Measurements from ENCODE around the gene FUT6. TPM values are rescaled to one million over a fixed set of nuclear protein-coding genes. Genes with fewer than 3 reads are reported as not detected.

The FUT6 gene
- total RNA-seq, 2 donors from 2014 or later, result 3.6 to 12.2 TPM

- Histone ChIP-seq H3K4me1 (peaks cover 14% of the 10 kb centered on the region), H3K27me3 (no peaks in the 10 kb centered on the region), H3K27ac (no peak overlapping the region), H3K36me3 (replicated peaks in 1 of 2; ENCODE audit: insufficient read depth in 1 of 2, low read depth in 2 of 2) (no peaks in the 10 kb centered on the region), H3K4me3 (no peak overlapping the region), H3K9me3 (no peaks in the 10 kb centered on the region)
- DNase-seq (no peak), ATAC-seq (no peak)
- intact Hi-C loops (cut with DNase I), result no loop called here
- WGBS, 2 donors, result 90 to 94% methylated on average over 2 of the region's 2 CpGs
- TF ChIP-seq, protein P1, sequence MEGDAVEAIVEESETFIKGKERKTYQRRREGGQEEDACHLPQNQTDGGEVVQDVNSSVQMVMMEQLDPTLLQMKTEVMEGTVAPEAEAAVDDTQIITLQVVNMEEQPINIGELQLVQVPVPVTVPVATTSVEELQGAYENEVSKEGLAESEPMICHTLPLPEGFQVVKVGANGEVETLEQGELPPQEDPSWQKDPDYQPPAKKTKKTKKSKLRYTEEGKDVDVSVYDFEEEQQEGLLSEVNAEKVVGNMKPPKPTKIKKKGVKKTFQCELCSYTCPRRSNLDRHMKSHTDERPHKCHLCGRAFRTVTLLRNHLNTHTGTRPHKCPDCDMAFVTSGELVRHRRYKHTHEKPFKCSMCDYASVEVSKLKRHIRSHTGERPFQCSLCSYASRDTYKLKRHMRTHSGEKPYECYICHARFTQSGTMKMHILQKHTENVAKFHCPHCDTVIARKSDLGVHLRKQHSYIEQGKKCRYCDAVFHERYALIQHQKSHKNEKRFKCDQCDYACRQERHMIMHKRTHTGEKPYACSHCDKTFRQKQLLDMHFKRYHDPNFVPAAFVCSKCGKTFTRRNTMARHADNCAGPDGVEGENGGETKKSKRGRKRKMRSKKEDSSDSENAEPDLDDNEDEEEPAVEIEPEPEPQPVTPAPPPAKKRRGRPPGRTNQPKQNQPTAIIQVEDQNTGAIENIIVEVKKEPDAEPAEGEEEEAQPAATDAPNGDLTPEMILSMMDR (IDR thresholded peaks at IDR 0.05), result no peak
- TF ChIP-seq POLR2A (IDR thresholded peaks at IDR 0.05), result no peak
These were observed 22.3 kb downstream of the FUT6 start for GRCh38 chr19:5817218-5817617.

DNA sequence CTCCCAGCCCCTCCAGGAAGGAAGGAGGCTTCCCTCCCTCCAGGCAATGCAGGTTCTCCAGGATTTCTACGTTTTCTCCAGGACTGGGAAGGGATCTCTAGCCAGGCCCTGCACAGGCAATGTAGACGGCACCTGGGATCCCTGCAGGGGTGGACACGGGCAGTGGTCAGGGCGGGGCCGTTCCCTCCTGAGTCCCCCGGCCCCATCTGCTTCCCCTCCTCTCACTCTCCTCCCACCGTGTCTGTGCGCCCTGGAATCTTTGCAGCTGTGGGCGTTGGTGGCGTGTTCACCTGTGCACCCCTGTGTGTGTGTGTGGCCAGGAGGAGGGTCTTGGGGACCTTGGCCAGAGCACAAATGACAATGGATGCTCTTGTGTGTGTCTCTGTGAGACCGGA is 24.7 kb downstream of the FUT6 start:
- Histone ChIP-seq H3K4me1 (peaks cover 5% of the 10 kb centered on the region), H3K4me3 (no peak overlapping the region), H3K27me3 (no peaks in the 10 kb centered on the region), H3K9me3 (no peaks in the 10 kb centered on the region), H3K27ac (no peak overlapping the region), H3K36me3 (replicated peaks in 1 of 2; ENCODE audit: insufficient read depth in 1 of 2, low read depth in 2 of 2) (no peaks in the 10 kb centered on the region)
- 72 to 80% methylated on average over 8 to 10 of the region's 11 CpGs for WGBS, 2 donors
- intact Hi-C loops (cut with DNase I), result no loop called here
- no peak for DNase-seq
- TF ChIP-seq POLR2A (IDR thresholded peaks at IDR 0.05), result no peak
- TF ChIP-seq, protein P1 (IDR thresholded peaks at IDR 0.05), result no peak
- ATAC-seq, result no peak

DNA sequence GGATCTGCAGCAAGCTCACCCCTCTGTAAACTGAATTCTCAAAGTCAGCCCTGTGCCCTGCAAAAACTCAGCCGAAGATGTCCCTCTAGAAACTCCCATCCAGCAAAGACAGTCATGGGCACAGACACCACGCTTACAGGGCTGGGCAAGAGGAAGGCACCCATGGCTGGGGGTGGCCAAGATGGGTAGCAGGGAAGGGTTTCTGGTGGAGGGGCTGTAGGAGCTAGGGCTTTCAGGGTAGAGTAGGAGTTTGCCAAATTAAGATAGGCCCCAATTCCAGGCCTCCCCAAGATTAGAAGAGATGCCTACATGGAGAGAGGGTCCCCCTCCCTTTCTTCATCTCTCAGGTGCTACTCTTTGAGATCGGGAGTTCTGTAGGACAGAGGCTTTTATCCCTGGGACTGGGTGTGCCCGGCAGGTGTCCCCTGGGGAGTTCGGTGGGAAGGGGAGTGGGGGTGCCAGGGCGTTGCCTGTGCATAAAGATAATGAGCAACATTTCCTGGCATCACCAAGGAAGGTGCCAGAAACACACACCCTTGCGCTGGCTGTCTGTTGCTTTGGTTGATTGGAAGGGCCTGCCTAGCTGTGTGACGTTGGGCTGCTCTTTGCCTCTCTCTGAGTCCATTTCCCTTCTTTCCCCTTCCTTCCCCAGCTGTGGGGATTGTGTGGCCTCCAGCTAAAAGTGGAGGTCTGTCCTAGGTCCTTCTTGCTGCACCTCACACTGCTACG is 25.2 kb downstream of the FUT6 start:
- no peak overlapping the region for H3K27ac ChIP-seq
- 76 to 83% methylated on average over 5 to 9 of the region's 9 CpGs for WGBS, 2 donors
- H3K36me3 ChIP-seq (replicated peaks in 1 of 2; ENCODE audit: insufficient read depth in 1 of 2, low read depth in 2 of 2), result no peaks in the 10 kb centered on the region
- ATAC-seq, result no peak
- peaks cover 5% of the 10 kb centered on the region for H3K4me1 ChIP-seq
- H3K27me3 ChIP-seq, result no peaks in the 10 kb centered on the region
- no peak overlapping the region for H3K4me3 ChIP-seq
- intact Hi-C loops (cut with DNase I), result no loop called here
- no peaks in the 10 kb centered on the region for H3K9me3 ChIP-seq
- DNase-seq, result no peak
- TF ChIP-seq POLR2A (IDR thresholded peaks at IDR 0.05), result no peak
- TF ChIP-seq, protein P1 (IDR thresholded peaks at IDR 0.05), result no peak

DNA sequence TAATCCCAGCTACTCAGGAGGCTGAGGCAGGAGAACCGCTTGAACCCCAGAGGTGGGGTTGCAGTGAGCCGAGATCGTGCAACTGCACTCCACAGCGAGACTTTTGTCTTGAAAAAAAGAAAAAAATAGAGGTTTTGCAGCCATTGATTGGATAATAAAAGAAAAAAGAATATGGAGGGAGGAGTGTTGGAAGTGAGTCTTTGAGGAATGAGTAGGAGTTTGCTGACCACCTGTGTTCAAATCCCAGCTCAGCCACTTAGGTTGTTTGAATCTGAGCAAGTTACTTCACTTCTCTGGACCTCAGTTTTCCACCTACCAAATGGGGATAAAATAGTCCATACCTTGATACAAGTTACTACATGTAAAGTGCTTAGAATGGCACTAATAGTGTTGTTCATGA is 28.4 kb downstream of the FUT6 start:
- Histone ChIP-seq H3K27ac (no peak overlapping the region), H3K36me3 (replicated peaks in 1 of 2; ENCODE audit: insufficient read depth in 1 of 2, low read depth in 2 of 2) (no peaks in the 10 kb centered on the region), H3K4me3 (no peak overlapping the region), H3K9me3 (no peaks in the 10 kb centered on the region), H3K4me1 (peaks cover 6% of the 10 kb centered on the region), H3K27me3 (no peaks in the 10 kb centered on the region)
- no peak for ATAC-seq
- intact Hi-C loops (cut with DNase I), result no loop called here
- WGBS, 2 donors, result 96 to 100% methylated on average over 4 of the region's 4 CpGs
- TF ChIP-seq, protein P1 (IDR thresholded peaks at IDR 0.05), result no peak
- TF ChIP-seq POLR2A (IDR thresholded peaks at IDR 0.05), result no peak
- DNase-seq, result no peak

DNA sequence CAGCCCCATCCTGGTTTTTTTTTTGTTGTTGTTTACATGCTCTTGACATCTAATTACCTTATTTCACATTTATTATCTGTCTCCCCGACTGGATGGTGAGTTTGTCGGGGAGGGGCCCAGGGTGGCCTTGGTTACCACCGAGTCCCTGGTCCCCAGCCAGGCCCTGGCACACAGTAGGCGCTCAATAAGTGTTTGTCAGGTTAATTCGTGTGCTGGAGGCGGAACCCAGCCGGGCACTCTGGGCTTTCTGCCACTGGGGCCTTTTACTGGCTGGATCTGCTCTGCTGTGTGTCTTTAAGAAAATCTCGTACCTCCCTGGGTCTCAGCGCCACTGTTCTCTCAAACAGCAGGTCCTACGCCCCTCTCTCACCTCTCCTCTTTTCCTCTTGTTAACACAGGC is 30.0 kb downstream of the FUT6 start:
- ATAC-seq, result no peak

More for the DNA sequence above, 30.0 kb downstream of the FUT6 start:
- Histone ChIP-seq H3K4me1 (peaks cover 16% of the 10 kb centered on the region), H3K9me3 (no peaks in the 10 kb centered on the region), H3K36me3 (replicated peaks in 1 of 2; ENCODE audit: insufficient read depth in 1 of 2, low read depth in 2 of 2) (no peaks in the 10 kb centered on the region), H3K27me3 (no peaks in the 10 kb centered on the region), H3K27ac (no peak overlapping the region), H3K4me3 (no peak overlapping the region)
- WGBS, 2 donors, result 62 to 63% methylated on average over 10 of the region's 10 CpGs
- intact Hi-C loops (cut with DNase I), result loop anchor here (5.0 kb wide), 1 partner anchor 83 kb away; no protein-coding TSS in a partner anchor
- DNase-seq, result no peak
- TF ChIP-seq, protein P1 (IDR thresholded peaks at IDR 0.05), result no peak
- TF ChIP-seq POLR2A (IDR thresholded peaks at IDR 0.05), result no peak
